ENCODE results near the gene PCSK7.

The PCSK7 gene

DNA sequence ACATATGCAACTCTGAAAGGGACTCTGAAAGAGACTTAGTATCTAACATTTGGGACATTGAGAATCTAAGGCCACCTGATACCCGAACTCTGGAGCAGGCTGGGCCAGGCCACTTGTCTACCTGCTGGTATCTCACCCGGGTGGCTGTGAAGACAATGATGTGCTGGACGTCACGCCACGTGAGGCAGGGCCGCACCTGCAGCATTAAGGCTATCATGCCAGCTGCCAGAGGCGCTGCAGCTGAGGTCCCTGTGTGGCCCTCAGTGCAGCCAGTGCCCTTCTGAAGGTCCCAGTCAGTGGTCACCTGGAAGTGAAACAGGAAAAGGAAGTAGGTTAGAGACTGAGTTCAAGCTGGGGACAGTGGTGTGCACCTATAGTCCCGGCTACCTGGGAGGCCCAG is 12.4 kb downstream of the PCSK7 start:
- CTCF ChIA-PET: interaction anchor here (0.9 to 4.0 kb wide), 4 partner anchors 7 to 69 kb away, joined by 3 to 39 read pairs (median 6); no protein-coding TSS in a partner anchor
- H3K4me3 ChIP-seq (ENCODE audit: low read depth, low read length): no peak overlapping the region
- peaks cover 0 to 84% of the 10 kb centered on the region in 2 experiments; a peak in 1 of 3 replicates for H3K36me3 ChIP-seq (ENCODE audit: control insufficient read depth in 2 of 2, insufficient read depth in 1 of 2, low read length in 2 of 2)
- TF ChIP-seq ZNF350 (tag by site-specific recombination; IDR thresholded peaks at IDR 0.05): no peak
- TF ChIP-seq, protein P1, sequence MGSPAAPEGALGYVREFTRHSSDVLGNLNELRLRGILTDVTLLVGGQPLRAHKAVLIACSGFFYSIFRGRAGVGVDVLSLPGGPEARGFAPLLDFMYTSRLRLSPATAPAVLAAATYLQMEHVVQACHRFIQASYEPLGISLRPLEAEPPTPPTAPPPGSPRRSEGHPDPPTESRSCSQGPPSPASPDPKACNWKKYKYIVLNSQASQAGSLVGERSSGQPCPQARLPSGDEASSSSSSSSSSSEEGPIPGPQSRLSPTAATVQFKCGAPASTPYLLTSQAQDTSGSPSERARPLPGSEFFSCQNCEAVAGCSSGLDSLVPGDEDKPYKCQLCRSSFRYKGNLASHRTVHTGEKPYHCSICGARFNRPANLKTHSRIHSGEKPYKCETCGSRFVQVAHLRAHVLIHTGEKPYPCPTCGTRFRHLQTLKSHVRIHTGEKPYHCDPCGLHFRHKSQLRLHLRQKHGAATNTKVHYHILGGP (tag by site-specific recombination; IDR thresholded peaks at IDR 0.05): no peak
- TF ChIP-seq ZNF624 (tag by site-specific recombination; IDR thresholded peaks at IDR 0.05): no peak
- no peak for TF ChIP-seq ZBTB48 (tag by site-specific recombination; IDR thresholded peaks at IDR 0.05)
- no peak for TF ChIP-seq ZNF433 (tag by site-specific recombination; IDR thresholded peaks at IDR 0.05; ENCODE audit: low read depth)
- no peak for TF ChIP-seq ZNF174 (tag by site-specific recombination; IDR thresholded peaks at IDR 0.05)
- no peak for TF ChIP-seq ZXDB (tag by site-specific recombination; IDR thresholded peaks at IDR 0.05)
- no peak for TF ChIP-seq ZIC2 (tag by site-specific recombination; IDR thresholded peaks at IDR 0.05)
- TF ChIP-seq OSR2 (tag by site-specific recombination; IDR thresholded peaks at IDR 0.05): no peak
- peaks cover 3% of the 10 kb centered on the region; the same call in 1 of the 2 replicates for H3K4me1 ChIP-seq (ENCODE audit: control insufficient read depth, insufficient read depth, low read length)
- no peak overlapping the region for H3K27ac ChIP-seq (ENCODE audit: extremely low read depth, low read depth, low read length)
- POLR2A ChIA-PET: interaction anchor here (0.9 to 1.3 kb wide), 2 partner anchors 17 to 41 kb away, joined by 3 read pairs; partner anchors contain the start of gene SIDT2
- no peaks in the 10 kb centered on the region for H3K9me3 ChIP-seq (ENCODE audit: control insufficient read depth, insufficient read depth, low read depth, low read length)

DNA sequence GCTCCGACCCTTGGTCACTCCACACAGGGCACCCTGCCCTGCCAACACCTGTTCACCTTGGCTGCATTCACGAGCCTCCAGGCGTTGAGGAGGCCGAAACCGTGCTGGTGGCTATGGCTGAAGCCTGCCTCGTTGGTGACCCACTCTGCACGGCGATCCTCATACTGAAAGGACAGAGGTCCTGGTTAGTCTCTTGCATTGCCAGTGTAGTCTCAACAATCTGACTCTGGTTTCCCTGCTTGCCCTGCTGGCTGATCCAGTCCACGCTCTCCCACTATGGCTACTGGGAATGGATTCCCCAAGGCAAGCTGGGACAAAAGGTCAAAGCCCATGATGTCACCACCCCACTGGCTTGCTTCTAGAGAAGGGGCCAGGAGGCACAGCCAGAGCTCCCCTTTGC is 12.9 kb downstream of the PCSK7 start:
- Histone ChIP-seq H3K9me3 (ENCODE audit: control insufficient read depth, insufficient read depth, low read depth, low read length) (no peaks in the 10 kb centered on the region), H3K4me1 (ENCODE audit: control insufficient read depth, insufficient read depth, low read length) (peaks cover 3% of the 10 kb centered on the region; the same call in 1 of the 2 replicates), H3K27ac (ENCODE audit: extremely low read depth, low read depth, low read length) (no peak overlapping the region), H3K4me3 (ENCODE audit: low read depth, low read length) (no peak overlapping the region), H3K36me3 (ENCODE audit: control insufficient read depth in 2 of 2, insufficient read depth in 1 of 2, low read length in 2 of 2) (peaks cover 0 to 84% of the 10 kb centered on the region in 2 experiments; a peak in 1 of 3 replicates)
- ChIA-PET POLR2A (interaction anchor here (0.9 kb wide), 1 partner anchor 41 kb away, joined by 3 read pairs; the partner anchor contains the start of gene SIDT2), CTCF (interaction anchor here (0.9 to 2.5 kb wide), 3 partner anchors 8 to 69 kb away, joined by 3 to 9 read pairs (median 3); no protein-coding TSS in a partner anchor)
- TF ChIP-seq GFI1B (tag by site-specific recombination; IDR thresholded peaks at IDR 0.05) (no peak), MEIS1 (CRISPR knock-in tag; IDR thresholded peaks at IDR 0.05; ENCODE audit: borderline replicate concordance) (no peak), ZNF175 (tag by site-specific recombination; IDR thresholded peaks at IDR 0.05) (no peak), ZBTB1 (tag by site-specific recombination; IDR thresholded peaks at IDR 0.05) (no peak), ZNF394 (tag by site-specific recombination; IDR thresholded peaks at IDR 0.05; ENCODE audit: borderline replicate concordance) (no peak), KLF9 (tag by site-specific recombination; IDR thresholded peaks at IDR 0.05; ENCODE audit: low read depth) (no peak), KLF8 (tag by site-specific recombination; IDR thresholded peaks at IDR 0.05) (no peak), ZNF19 (tag by site-specific recombination; IDR thresholded peaks at IDR 0.05; ENCODE audit: low read depth) (no peak), ZNF174 (tag by site-specific recombination; IDR thresholded peaks at IDR 0.05) (no peak), SALL2 (tag by site-specific recombination; IDR thresholded peaks at IDR 0.05; ENCODE audit: borderline replicate concordance) (no peak), KLF16 (tag by site-specific recombination; IDR thresholded peaks at IDR 0.05) (no peak), ZNF132 (tag by site-specific recombination; IDR thresholded peaks at IDR 0.05; ENCODE audit: borderline replicate concordance) (no peak), ZNF292 (tag by site-specific recombination; IDR thresholded peaks at IDR 0.05; ENCODE audit: borderline replicate concordance, low read depth) (no peak), OSR2 (tag by site-specific recombination; IDR thresholded peaks at IDR 0.05) (no peak), ZSCAN30 (tag by site-specific recombination; IDR thresholded peaks at IDR 0.05) (no peak), ZNF184 (tag by site-specific recombination; IDR thresholded peaks at IDR 0.05) (no peak)
- TF ChIP-seq, protein P2, sequence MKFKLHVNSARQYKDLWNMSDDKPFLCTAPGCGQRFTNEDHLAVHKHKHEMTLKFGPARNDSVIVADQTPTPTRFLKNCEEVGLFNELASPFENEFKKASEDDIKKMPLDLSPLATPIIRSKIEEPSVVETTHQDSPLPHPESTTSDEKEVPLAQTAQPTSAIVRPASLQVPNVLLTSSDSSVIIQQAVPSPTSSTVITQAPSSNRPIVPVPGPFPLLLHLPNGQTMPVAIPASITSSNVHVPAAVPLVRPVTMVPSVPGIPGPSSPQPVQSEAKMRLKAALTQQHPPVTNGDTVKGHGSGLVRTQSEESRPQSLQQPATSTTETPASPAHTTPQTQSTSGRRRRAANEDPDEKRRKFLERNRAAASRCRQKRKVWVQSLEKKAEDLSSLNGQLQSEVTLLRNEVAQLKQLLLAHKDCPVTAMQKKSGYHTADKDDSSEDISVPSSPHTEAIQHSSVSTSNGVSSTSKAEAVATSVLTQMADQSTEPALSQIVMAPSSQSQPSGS (tag by site-specific recombination; IDR thresholded peaks at IDR 0.05; ENCODE audit: low read depth): no peak
- TF ChIP-seq, protein P3, sequence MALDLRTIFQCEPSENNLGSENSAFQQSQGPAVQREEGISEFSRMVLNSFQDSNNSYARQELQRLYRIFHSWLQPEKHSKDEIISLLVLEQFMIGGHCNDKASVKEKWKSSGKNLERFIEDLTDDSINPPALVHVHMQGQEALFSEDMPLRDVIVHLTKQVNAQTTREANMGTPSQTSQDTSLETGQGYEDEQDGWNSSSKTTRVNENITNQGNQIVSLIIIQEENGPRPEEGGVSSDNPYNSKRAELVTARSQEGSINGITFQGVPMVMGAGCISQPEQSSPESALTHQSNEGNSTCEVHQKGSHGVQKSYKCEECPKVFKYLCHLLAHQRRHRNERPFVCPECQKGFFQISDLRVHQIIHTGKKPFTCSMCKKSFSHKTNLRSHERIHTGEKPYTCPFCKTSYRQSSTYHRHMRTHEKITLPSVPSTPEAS (tag by site-specific recombination; IDR thresholded peaks at IDR 0.05): no peak
- TF ChIP-seq, protein P4, sequence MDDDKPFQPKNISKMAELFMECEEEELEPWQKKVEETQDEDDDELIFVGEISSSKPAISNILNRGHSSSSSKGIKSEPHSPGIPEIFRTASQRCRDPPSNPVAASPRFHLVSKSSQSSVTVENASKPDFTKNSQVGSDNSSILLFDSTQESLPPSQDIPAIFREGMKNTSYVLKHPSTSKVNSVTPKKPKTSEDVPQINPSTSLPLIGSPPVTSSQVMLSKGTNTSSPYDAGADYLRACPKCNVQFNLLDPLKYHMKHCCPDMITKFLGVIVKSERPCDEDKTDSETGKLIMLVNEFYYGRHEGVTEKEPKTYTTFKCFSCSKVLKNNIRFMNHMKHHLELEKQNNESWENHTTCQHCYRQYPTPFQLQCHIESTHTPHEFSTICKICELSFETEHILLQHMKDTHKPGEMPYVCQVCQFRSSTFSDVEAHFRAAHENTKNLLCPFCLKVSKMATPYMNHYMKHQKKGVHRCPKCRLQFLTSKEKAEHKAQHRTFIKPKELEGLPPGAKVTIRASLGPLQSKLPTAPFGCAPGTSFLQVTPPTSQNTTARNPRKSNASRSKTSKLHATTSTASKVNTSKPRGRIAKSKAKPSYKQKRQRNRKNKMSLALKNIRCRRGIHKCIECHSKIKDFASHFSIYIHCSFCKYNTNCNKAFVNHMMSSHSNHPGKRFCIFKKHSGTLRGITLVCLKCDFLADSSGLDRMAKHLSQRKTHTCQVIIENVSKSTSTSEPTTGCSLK (tag by site-specific recombination; IDR thresholded peaks at IDR 0.05): no peak

All from HEK293 (cell line).